Hepatocyte (in vitro differentiated cells): ENCODE data around the gene CDRT4. TPM values are rescaled to one million over a fixed set of nuclear protein-coding genes. Genes with fewer than 3 reads are reported as not detected.

Experiments
- DNase-seq: peaks from one replicate; pipeline ENCODE4 v3.0.0-alpha.2; 2016; ENCODE audit warnings: low spot score
- H2AFZ ChIP-seq: fragments of 200-600 bp; sonication (generic); 2 replicates; pipeline ENCODE4 v1.6.0; 2016; ENCODE audit warnings: antibody characterized with exemption, mild to moderate bottlenecking
- H3K27ac ChIP-seq: fragments of 200-600 bp; sonication (generic); 2 replicates; pipeline ENCODE4 v1.5.1; 2016; ENCODE audit warnings: mild to moderate bottlenecking
- H3K27me3 ChIP-seq: fragments of 200-600 bp; sonication (generic); 2 replicates; pipeline ENCODE4 v1.6.1; 2016
- H3K36me3 ChIP-seq: fragments of 200-600 bp; sonication (generic); replicated peaks from 2 replicates; pipeline ENCODE4 v1.5.1; 2016; ENCODE audit warnings: low read depth; ENCODE audit not compliant: insufficient read depth
- H3K4me1 ChIP-seq: fragments of 200-600 bp; sonication (generic); 2 replicates; pipeline ENCODE4 v1.5.1; 2016; ENCODE audit warnings: mild to moderate bottlenecking, moderate library complexity; ENCODE audit not compliant: insufficient read depth
- H3K4me2 ChIP-seq: fragments of 200-600 bp; sonication (generic); 2 replicates; pipeline ENCODE4 v1.6.0; 2016
- H3K4me3 ChIP-seq: fragments of 200-600 bp; sonication (generic); 2 replicates; pipeline ENCODE4 v1.5.1; 2016; ENCODE audit warnings: mild to moderate bottlenecking
- H3K79me2 ChIP-seq: fragments of 200-600 bp; sonication (generic); 2 replicates; pipeline ENCODE4 v1.6.0; 2017; ENCODE audit warnings: mild to moderate bottlenecking
- H3K9me2 ChIP-seq: fragments of 200-600 bp; sonication (generic); replicated peaks from 2 replicates; pipeline ENCODE4 v1.6.0; 2017; ENCODE audit warnings: mild to moderate bottlenecking; ENCODE audit not compliant: insufficient read depth
- H3K9me3 ChIP-seq: fragments of 200-600 bp; sonication (generic); 2 replicates; pipeline ENCODE4 v1.5.1; 2016; ENCODE audit warnings: low read depth, mild to moderate bottlenecking
- H4K20me1 ChIP-seq: fragments of 200-600 bp; sonication (generic); 2 replicates; pipeline ENCODE4 v1.6.0; 2016; ENCODE audit warnings: mild to moderate bottlenecking; ENCODE audit not compliant: insufficient read depth, poor library complexity, severe bottlenecking
- CTCF ChIP-seq: fragments of 200-600 bp; sonication (generic); IDR thresholded peaks from 2 replicates; pipeline ENCODE4 v1.5.1; 2016; ENCODE audit warnings: antibody characterized with exemption, mild to moderate bottlenecking; ENCODE audit not compliant: poor library complexity
- EZH2 ChIP-seq: fragments of 200-600 bp; sonication (generic); IDR thresholded peaks from 2 replicates; pipeline ENCODE4 v1.6.1; 2016; ENCODE audit warnings: antibody characterized with exemption, mild to moderate bottlenecking, borderline replicate concordance
- EZH2phosphoT487 ChIP-seq: fragments of 200-600 bp; sonication (generic); IDR thresholded peaks from one replicate; pipeline ENCODE4 v1.6.1; 2018; ENCODE audit warnings: antibody characterized with exemption, mild to moderate bottlenecking, low read depth, moderate library complexity; ENCODE audit not compliant: unreplicated experiment, severe bottlenecking
- WGBS: methylation state at CpG from one replicate; pipeline ENCODE4 v1.1.6; 2016; ENCODE audit warnings: low lambda C conversion rate; ENCODE audit errors: missing lambda C conversion rate; 5-methylcytosine and 5-hydroxymethylcytosine counted together
- polyA plus RNA-seq: library from polyadenylated mRNA; unstranded; fragments of >200 nt; fragmentation: Nextera tagmentation; extraction: Ambion mirVana; gene quantifications from 2 replicates; pipeline ENCODE4 v1.2.1, GENCODE V29; 2016
- total RNA-seq: library from RNA; depleted of rRNA; stranded (reverse); fragments of >200 nt; gene quantifications from 2 replicates; pipeline ENCODE4 v1.2.3, GENCODE V29; 2014

Gene CDRT4
- total and polyA plus RNA-seq, 2 experiments from 2014 or later = 2.7 to 9.6 TPM

GRCh38 chr17:15457723-15458094 lies 9.7 kb downstream of the CDRT4 start:
- peak overlapping the region; percentile 34 for H3K4me2 ChIP-seq
- H3K27me3 ChIP-seq = no peaks in the 10 kb centered on the region
- no peaks in the 10 kb centered on the region for H3K36me3 ChIP-seq
- H3K9me3 ChIP-seq = peaks cover 6% of the 10 kb centered on the region
- no peak overlapping the region for H3K4me3 ChIP-seq
- no peak overlapping the region for H2AFZ ChIP-seq
- no peaks in the 10 kb centered on the region for H3K9me2 ChIP-seq
- DNase-seq = no peak
- 43% methylated on average over 7 of the region's 7 CpGs for WGBS
- no peaks in the 10 kb centered on the region for H3K79me2 ChIP-seq
- TF ChIP-seq EZH2phosphoT487 = no peak
- TF ChIP-seq CTCF = no peak
- H3K4me1 ChIP-seq = peaks cover 17% of the 10 kb centered on the region
- H3K27ac ChIP-seq = peak overlapping the region; percentile 82
- no peaks in the 10 kb centered on the region for H4K20me1 ChIP-seq

DNA sequence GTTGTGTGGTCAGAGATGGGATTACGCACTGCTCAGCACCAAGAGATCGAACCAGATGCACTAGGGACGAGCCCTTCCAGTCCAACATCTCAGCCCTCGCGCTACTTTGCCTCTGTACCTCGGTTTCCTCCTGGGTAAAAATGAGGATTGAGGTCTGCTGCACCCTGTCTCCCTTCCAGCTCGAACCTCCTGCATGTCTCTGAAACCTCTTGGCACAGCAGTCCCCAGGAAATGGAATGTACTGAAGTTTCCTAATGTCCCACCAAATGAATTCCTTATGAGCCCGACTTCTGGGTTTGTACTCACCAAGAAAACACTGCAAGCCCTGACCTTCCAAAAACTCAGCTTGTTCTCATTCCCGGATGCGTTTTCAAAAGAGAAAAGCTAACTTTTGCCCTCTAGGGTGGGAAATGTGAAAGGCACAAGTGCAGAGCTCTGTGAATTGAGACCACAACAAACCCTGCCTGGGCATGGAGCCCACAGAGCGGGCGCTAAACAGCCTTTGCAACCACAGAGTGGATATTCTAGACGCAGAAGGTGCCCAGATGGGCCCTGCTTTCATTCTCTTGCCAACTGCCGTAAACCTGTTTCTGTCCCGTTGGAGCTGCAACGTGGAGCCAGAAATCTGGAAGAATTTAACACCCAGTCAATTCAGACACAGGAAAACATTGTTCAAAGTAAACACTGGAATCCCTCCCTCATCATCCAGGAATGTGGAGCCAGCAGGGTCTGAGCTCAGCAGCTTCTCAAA lies 10.3 kb downstream of the CDRT4 start:
- H3K36me3 ChIP-seq = no peaks in the 10 kb centered on the region
- H3K4me3 ChIP-seq = no peak overlapping the region
- no peaks in the 10 kb centered on the region for H4K20me1 ChIP-seq
- H3K9me2 ChIP-seq = no peaks in the 10 kb centered on the region
- peak; percentile 82 for DNase-seq
- peaks cover 17% of the 10 kb centered on the region for H3K4me1 ChIP-seq
- no peak overlapping the region for H2AFZ ChIP-seq
- H3K27ac ChIP-seq = peak overlapping the region; percentile 82
- no peaks in the 10 kb centered on the region for H3K27me3 ChIP-seq
- no peak for TF ChIP-seq EZH2
- no peak for TF ChIP-seq EZH2phosphoT487
- peak; percentile 50 for TF ChIP-seq CTCF
- peak overlapping the region; percentile 34 for H3K4me2 ChIP-seq
- H3K79me2 ChIP-seq = no peaks in the 10 kb centered on the region
- peaks cover 6% of the 10 kb centered on the region for H3K9me3 ChIP-seq
- 57% methylated on average over 16 of the region's 16 CpGs for WGBS

DNA sequence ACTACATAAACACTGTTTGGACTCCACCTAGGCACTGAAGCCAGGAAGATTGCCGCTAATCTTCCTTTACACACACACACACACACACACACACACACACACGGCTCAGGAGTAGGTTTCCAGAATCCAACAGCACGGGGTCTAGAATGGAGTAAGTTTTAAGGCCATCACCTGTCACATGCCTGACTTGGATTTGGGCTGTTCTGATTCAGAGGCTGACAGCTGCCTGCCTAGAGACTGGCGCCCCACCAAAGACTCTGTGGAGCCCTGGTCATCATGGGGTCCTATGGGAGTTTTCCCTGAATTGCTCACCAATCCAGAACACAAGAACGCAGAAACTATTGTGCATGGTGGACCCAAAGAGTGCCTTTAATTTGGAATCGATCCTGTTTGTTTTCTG lies 10.9 kb downstream of the CDRT4 start:
- H3K27ac ChIP-seq = peak overlapping the region; percentile 82
- DNase-seq = no peak
- H3K36me3 ChIP-seq = no peaks in the 10 kb centered on the region
- no peak overlapping the region for H3K4me3 ChIP-seq
- no peak overlapping the region for H2AFZ ChIP-seq
- TF ChIP-seq EZH2 (no peak), CTCF (no peak), EZH2phosphoT487 (no peak)
- no peaks in the 10 kb centered on the region for H4K20me1 ChIP-seq
- peaks cover 17% of the 10 kb centered on the region for H3K4me1 ChIP-seq
- 94% methylated on average over 6 of the region's 6 CpGs for WGBS
- no peaks in the 10 kb centered on the region for H3K9me2 ChIP-seq
- peak overlapping the region; percentile 5 for H3K4me2 ChIP-seq
- H3K9me3 ChIP-seq = peaks cover 6% of the 10 kb centered on the region
- no peaks in the 10 kb centered on the region for H3K79me2 ChIP-seq
- no peaks in the 10 kb centered on the region for H3K27me3 ChIP-seq
